ENCODE data around the gene NR1I3.

Gene NR1I3

GRCh38 chr1:161192476-161193465 lies 45.2 kb downstream of the NR1I3 start:
- no peak for FAIRE-seq

- no peak for FAIRE-seq
Observed at GRCh38 chr1:161191971-161192370, 46.0 kb downstream of the NR1I3 start.

- FAIRE-seq = no peak
Observed at GRCh38 chr1:161190962-161191521, 47.0 kb downstream of the NR1I3 start.

GRCh38 chr1:161189036-161189435 lies 49.0 kb downstream of the NR1I3 start:
- no peak for FAIRE-seq

- no peak for FAIRE-seq
Observed at GRCh38 chr1:161188381-161188780, 49.6 kb downstream of the NR1I3 start.

GRCh38 chr1:161187311-161187710 lies 50.7 kb downstream of the NR1I3 start:
- no peak for FAIRE-seq

GRCh38 chr1:161185732-161186311 lies 52.2 kb downstream of the NR1I3 start:
- FAIRE-seq = no peak

- no peak for FAIRE-seq
Observed at GRCh38 chr1:161185282-161185682, 52.7 kb downstream of the NR1I3 start.

- FAIRE-seq = no peak
Observed at GRCh38 chr1:161182214-161182613, 55.8 kb downstream of the NR1I3 start.

- no peak for FAIRE-seq
Observed at GRCh38 chr1:161180639-161181038, 57.4 kb downstream of the NR1I3 start.

GRCh38 chr1:161179698-161180097 lies 58.3 kb downstream of the NR1I3 start:
- FAIRE-seq = no peak
